ENCODE measurements around the gene RABGAP1. TPM values are rescaled to one million over a fixed set of nuclear protein-coding genes. Genes with fewer than 3 reads are reported as not detected.

RABGAP1 gene
- total and polyA plus RNA-seq, 2 experiments from 2014 or later: 8.5 to 33.9 TPM

DNA sequence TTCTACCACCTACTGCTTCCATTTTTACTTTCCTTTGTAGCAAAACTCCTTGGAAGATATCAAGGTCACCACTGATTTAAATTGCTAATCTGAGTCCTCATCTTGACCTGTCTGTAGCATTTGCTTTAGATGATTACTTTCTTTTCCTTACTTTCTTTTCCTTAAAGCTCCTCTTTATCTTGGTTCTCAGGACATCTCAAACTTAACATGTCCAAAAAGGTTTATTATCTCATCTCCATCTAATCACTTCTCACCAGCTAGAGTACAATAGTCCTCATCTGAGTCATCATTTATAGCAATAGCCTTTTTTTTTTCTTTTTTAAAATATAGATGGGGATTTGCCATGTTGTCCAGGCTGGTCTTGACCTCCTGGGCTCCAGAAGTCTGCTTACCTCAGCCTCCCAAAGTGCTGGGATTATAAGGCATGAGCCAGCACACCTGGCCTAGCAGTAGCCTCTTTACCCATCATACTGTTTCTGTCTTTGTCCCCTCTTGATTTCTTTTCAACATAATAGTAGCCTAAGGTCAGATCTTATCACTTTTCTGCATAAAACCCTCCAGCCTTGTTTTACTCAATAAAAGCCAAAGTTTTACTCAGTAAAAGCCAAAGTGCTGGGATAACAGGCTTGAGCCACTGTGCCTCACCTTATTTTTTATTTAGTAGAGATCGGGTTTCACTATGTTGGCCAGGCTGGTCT, 59.7 kb downstream of the RABGAP1 start:
- DNase-seq (ENCODE audit: low spot score) (no peak), ATAC-seq (no peak)
- H3K79me2 ChIP-seq (replicated peaks; ENCODE audit: insufficient read depth): no peaks in the 10 kb centered on the region
- no peak overlapping the region for H3K4me3 Mint-ChIP-seq
- no peak overlapping the region for H3K4me3 ChIP-seq
- H3K36me3 ChIP-seq (ENCODE audit: insufficient read depth): peaks cover 21% of the 10 kb centered on the region
- H3K4me2 ChIP-seq: 0 out of 2 replicates have a peak overlapping the region, but pooled peaks have one; percentile 23
- H3K27ac ChIP-seq (ENCODE audit: low read depth): peak overlapping the region; percentile 46; the same call in 1 of the 2 replicates
- H3K27me3 ChIP-seq (ENCODE audit: insufficient read depth): no peaks in the 10 kb centered on the region
- H3K27ac Mint-ChIP-seq: peak overlapping the region; percentile 54
- H3F3A ChIP-seq (replicated peaks; ENCODE audit: low read depth): no peaks in the 10 kb centered on the region
- no peak for TF ChIP-seq CTCF (conservative IDR thresholded peaks at IDR 0.05; ENCODE audit: low read depth in 2 of 2)
- no peak for TF ChIP-seq ZNF114 (CRISPR knock-in tag; IDR thresholded peaks at IDR 0.05)
- no peak for TF ChIP-seq ZNF331 (CRISPR knock-in tag; IDR thresholded peaks at IDR 0.05; ENCODE audit: low read depth)
- TF ChIP-seq EZH2 (IDR thresholded peaks at IDR 0.05; ENCODE audit: low read depth, unreplicated experiment): no peak
- no peak for TF ChIP-seq POLR2AphosphoS5 (IDR thresholded peaks at IDR 0.05; ENCODE audit: low read depth)
- no peak for TF ChIP-seq NANOG (IDR thresholded peaks at IDR 0.05; ENCODE audit: borderline replicate concordance)
- TF ChIP-seq JUNB (IDR thresholded peaks at IDR 0.05; ENCODE audit: unreplicated experiment): no peak
- no peak for TF ChIP-seq STAT1 (IDR thresholded peaks at IDR 0.05; ENCODE audit: unreplicated experiment)
- TF ChIP-seq CREB1 (CRISPR knock-in tag; IDR thresholded peaks at IDR 0.05; ENCODE audit: low read depth): no peak
- TF ChIP-seq ETS1 (IDR thresholded peaks at IDR 0.05): no peak
- TF ChIP-seq, protein P1, sequence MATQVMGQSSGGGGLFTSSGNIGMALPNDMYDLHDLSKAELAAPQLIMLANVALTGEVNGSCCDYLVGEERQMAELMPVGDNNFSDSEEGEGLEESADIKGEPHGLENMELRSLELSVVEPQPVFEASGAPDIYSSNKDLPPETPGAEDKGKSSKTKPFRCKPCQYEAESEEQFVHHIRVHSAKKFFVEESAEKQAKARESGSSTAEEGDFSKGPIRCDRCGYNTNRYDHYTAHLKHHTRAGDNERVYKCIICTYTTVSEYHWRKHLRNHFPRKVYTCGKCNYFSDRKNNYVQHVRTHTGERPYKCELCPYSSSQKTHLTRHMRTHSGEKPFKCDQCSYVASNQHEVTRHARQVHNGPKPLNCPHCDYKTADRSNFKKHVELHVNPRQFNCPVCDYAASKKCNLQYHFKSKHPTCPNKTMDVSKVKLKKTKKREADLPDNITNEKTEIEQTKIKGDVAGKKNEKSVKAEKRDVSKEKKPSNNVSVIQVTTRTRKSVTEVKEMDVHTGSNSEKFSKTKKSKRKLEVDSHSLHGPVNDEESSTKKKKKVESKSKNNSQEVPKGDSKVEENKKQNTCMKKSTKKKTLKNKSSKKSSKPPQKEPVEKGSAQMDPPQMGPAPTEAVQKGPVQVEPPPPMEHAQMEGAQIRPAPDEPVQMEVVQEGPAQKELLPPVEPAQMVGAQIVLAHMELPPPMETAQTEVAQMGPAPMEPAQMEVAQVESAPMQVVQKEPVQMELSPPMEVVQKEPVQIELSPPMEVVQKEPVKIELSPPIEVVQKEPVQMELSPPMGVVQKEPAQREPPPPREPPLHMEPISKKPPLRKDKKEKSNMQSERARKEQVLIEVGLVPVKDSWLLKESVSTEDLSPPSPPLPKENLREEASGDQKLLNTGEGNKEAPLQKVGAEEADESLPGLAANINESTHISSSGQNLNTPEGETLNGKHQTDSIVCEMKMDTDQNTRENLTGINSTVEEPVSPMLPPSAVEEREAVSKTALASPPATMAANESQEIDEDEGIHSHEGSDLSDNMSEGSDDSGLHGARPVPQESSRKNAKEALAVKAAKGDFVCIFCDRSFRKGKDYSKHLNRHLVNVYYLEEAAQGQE (IDR thresholded peaks at IDR 0.05; ENCODE audit: unreplicated experiment): no peak
- H3K27me3 Mint-ChIP-seq (ENCODE audit: insufficient read depth, low read depth, poor library complexity): peaks cover 4% of the 10 kb centered on the region
- H3K4me1 ChIP-seq (ENCODE audit: insufficient read depth): peaks cover 16% of the 10 kb centered on the region
- H3K9me3 Mint-ChIP-seq: no peaks in the 10 kb centered on the region
- no peak overlapping the region for H2AFZ ChIP-seq
- H3K36me3 Mint-ChIP-seq (ENCODE audit: low read depth): peaks cover 43% of the 10 kb centered on the region
- H4K20me1 ChIP-seq (replicated peaks; ENCODE audit: insufficient read depth): 0 out of 2 replicates have a peak, but pooled peaks cover 6% of the 10 kb centered on the region
- peaks cover 21% of the 10 kb centered on the region for H3K4me1 Mint-ChIP-seq
- H3K9me2 ChIP-seq (ENCODE audit: insufficient read depth): no peaks in the 10 kb centered on the region

Measured in GM23338 (cell line).